HG03095 (cell line): ENCODE results near the gene WBP2.
A peak's percentile ranks its signal among the peaks of the same experiment; 100 is the strongest.
"Not testable (repeated sequence)": the region's sequence is repeated elsewhere in the genome, so short reads cannot be mapped to it uniquely, and the experiment has no call there.

Experiments used
- ATAC-seq: cut with Tn5 transposase; IDR thresholded peaks from one replicate; pipeline ENCODE4 v1.9.1; 2021; ENCODE audit warnings: moderate library complexity; ENCODE audit not compliant: unreplicated experiment

The WBP2 gene

GRCh38 chr17:75818326-75818885 is 36.7 kb downstream of the WBP2 start:
- ATAC-seq, result no peak

DNA sequence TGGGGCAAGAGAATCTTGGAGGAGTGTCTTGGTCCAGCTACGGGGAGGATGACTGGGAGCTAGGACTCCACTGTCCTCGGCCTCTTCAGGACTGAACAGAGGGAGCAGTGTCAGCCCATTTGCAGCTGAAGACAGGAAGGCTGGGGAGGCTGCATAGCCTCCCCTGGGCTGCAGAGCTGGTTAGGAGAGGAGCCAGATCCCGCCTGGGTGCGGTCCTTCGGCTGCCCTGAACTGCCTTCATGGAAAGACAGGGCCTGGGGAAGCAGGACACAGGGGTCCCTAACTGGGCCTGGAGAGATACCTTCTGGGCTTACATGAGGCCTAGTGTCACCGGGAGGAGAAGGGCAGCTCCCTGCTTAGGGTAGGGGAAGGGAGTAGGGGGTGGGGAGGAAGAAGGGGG is 37.6 kb downstream of the WBP2 start:
- no peak for ATAC-seq

DNA sequence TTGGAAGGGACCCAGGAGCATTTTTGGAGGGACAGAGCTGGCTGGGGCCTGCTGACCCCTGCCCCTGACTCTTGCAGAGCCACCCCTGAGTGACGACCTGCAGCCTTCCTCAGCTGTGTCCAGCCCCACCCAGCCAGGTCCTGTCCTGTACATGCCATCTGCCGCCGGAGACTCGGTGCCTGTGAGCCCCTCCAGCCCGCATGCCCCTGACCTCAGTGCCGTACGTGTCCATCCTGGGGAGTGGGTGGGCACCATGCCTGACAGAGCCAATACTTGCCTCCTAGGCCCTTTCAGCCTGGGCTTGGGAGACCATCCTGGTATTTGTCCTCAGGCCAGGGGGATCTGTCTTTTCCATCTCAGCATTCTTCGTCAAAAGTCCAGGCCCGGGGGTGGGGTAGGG is 38.4 kb downstream of the WBP2 start:
- ATAC-seq, result no peak

DNA sequence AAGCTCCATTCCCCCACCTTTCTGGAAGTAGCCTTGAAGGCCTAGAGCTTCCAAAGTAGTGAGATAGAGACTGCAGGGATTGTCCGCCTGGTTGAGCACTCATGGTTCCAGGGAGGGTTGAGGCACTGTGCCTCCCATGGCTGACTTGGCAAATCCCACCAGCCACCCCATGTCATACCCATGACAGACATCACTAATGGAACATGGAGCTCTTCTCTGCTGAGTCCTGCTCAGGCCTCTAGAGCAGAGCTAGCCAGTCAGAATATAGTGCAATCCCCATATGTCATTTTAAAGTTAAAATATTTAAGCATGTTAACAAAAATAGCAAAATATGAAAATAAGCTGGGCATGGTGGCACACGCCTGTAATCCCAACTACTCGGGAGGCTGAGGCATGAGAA is 39.7 kb downstream of the WBP2 start:
- ATAC-seq, result no peak

DNA sequence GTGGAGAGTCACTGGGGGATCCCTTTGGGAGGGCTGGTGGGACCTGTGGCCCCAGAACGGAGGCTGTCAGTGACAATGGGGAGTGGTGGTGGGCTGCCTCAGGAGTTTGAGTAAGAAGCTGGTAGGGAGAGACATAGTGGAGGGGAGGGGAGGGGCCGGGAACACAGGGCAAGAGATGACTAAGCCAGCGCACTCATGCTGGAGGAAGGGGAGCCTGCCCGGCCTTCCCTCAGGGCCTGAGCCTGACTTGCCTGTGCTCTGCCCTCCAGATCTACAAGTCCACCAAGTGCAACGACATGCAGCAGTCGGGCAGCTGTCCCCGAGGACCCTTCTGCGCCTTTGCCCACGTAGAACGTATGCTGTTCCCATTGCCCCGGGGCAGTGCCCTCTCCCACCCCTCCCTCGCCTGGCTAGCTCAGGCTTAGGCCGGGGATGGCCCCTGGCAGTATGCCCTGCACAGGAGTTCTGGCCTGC is 40.2 kb downstream of the WBP2 start:
- no peak for ATAC-seq

- ATAC-seq, result no peak
Observed at GRCh38 chr17:75814021-75814395, 41.1 kb downstream of the WBP2 start.

GRCh38 chr17:75813081-75814020 is 41.8 kb downstream of the WBP2 start:
- ATAC-seq, result no peak

GRCh38 chr17:75812096-75813013 is 42.8 kb downstream of the WBP2 start:
- ATAC-seq, result no peak

DNA sequence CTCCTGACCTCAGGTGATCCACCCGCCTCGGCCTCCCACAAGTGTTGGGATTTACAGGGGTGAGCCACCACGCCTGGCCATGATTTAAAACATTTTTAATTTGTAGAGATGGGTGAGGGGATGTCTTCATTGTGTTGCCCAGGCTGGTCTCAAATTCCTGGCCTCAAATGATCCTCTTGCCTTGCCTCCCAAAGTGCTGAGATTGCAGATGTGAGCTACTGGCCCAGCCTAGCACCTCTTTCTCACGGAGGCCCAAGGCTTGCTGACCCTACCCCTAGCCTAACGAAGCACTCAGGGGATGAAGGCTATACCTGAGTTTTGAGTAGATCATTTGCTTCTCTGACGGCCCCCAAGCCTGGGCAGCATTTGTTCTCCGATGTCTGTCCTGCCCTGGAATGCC is 44.0 kb downstream of the WBP2 start:
- ATAC-seq, result no peak

DNA sequence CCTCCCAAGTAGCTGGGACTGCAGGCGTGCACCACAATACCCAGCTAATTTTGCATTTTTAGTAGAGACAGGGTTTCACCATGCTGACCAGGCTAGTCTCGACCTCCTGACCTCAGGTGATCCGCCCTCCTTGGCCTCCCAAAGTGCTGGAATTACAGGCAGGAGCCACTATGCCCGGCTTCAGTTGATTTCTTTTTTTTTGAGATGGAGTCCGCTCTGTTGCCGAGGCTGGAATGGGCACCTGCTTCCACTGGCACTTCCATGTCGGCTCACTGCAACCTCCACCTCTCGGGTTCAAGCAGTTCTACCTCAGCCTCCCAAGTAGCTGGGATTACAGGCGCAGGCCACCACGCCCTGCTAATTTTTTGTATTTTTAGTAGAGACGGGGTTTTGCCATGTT is 44.4 kb downstream of the WBP2 start:
- ATAC-seq, result not testable (repeated sequence)

- no peak for ATAC-seq
Observed at GRCh38 chr17:75810216-75810615, 44.9 kb downstream of the WBP2 start.

GRCh38 chr17:75809631-75810111 is 45.5 kb downstream of the WBP2 start:
- ATAC-seq, result no peak

- peak; percentile 60 for ATAC-seq
Observed at GRCh38 chr17:75808905-75809621, 46.1 kb downstream of the WBP2 start.

DNA sequence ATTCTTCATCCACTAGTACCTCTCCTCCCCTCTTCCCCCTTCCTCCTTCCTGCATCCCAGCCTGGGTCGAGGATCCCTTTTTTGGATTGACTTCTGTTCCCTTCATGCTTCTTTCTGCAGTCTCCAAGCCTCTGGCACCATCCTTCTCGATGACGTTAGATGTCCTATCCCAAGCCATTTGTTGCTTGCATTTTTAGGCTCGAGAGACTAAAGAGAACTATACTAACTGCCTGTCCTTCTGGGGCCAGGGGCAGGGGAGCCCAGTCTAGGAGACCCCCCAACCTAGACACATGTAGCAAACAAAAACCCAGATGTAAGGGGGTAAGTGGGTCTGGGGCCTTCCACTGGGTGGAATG is 46.6 kb downstream of the WBP2 start:
- ATAC-seq, result no peak

DNA sequence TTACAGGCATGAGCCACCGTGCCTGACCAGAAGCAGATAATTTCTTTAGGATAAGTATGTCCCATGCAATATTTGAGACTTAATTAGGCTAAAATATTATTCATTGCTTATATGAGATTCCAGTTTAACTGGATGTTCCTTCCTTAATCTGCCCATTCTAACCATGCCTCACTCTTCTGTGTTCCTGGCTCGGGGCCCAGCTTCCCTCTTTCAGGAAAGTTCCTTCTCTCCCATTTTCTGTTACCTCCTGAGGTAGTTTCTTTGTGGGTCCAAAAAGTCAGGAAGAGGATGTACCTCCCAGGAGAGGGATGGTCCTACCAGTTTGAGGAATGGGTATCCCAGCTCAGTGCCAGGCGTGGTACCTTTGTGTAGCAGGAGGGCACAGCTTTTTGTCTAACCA is 47.3 kb downstream of the WBP2 start:
- ATAC-seq, result no peak

DNA sequence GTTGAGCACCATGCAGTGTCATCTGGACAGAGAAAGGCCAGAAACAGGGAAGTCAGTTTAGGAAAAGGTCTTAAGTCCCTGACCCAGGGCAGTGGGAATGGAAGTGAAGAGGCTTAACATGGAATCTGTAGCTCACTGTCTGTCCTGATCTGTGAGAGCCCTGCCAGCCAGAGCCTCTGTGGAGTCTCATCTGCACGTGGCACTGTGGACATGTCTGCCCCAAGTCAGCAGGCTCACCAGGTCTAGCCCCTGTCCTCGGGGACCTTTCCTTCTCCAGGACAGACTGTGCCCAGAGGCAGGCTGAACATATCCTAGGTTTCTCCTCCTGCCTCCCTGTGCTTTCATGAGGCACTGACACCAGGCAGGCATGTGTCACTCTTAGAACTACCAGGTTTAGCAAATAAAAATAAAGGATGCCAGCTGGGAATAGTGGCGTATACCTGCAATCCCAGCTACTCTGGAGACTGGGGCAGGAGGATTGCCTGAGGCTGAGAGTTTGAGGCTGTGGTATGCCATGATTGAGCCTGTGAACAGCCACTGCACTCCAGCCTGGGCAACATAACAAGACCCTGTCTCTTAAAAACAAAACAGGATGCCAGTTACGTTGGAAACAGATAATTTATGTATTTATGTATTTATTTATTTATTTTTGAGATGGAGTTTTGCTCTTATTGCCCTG is 48.2 kb downstream of the WBP2 start:
- ATAC-seq, result no peak

- ATAC-seq, result no peak
Observed at GRCh38 chr17:75803883-75804282, 51.3 kb downstream of the WBP2 start.

DNA sequence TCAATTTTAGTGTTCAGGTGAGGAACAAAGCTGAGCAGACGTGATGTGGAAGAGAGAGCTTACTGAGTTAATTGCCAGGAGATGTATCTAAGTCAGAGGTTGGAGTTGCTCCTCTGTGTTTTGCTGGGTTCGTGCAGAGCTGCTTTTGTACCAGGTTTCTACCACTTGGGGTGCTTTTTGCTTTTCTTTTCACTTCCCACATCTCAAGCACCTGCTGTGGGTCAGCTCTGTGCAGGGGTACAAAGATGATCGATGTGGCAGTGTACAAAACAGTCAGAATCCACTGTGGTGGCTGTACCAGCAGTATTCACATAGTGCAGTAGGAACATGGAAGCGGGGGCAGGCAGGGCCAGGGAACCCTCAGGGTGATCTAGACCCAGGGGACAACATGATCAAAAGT is 55.7 kb downstream of the WBP2 start:
- no peak for ATAC-seq

GRCh38 chr17:75795820-75796607 is 59.1 kb downstream of the WBP2 start:
- ATAC-seq, result no peak
